ENCODE results near the gene ADORA1.

DNA sequence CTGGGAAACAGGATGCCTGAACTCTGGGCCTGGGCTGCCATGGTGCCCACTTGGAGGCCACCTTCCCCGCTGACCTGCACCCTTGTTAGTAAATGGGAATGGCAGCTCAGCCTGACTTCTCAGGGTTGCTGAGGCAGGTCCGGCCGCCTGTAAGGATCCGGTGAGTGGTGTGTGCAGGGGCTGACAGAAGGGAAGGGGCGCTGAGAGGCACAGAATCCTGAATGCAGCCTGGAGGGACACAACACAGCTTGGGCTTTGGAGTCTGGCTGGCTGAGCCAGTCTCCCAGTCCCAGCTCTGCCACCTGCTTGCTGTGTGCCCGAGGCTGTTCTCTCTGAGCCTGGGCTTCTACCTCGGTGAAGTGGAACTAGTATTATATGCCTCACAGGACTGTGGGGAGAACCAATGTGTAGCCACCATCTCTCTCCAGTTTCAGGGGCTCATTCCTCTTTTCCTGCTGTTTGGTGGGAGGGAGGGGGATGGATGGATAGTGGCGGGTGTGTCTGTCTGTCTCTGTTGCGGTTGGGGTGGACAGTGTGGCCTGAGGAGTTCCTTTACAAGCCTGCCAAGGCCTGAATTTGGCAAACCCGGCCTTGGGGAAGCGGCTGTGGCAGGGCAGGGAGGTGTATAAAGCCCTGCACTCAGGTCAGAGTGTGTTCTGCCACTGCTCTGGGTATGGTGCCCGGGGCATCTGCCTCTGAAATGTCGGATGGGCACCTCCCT is 18.0 kb downstream of the ADORA1 start:
- TF ChIP-seq, protein P1, sequence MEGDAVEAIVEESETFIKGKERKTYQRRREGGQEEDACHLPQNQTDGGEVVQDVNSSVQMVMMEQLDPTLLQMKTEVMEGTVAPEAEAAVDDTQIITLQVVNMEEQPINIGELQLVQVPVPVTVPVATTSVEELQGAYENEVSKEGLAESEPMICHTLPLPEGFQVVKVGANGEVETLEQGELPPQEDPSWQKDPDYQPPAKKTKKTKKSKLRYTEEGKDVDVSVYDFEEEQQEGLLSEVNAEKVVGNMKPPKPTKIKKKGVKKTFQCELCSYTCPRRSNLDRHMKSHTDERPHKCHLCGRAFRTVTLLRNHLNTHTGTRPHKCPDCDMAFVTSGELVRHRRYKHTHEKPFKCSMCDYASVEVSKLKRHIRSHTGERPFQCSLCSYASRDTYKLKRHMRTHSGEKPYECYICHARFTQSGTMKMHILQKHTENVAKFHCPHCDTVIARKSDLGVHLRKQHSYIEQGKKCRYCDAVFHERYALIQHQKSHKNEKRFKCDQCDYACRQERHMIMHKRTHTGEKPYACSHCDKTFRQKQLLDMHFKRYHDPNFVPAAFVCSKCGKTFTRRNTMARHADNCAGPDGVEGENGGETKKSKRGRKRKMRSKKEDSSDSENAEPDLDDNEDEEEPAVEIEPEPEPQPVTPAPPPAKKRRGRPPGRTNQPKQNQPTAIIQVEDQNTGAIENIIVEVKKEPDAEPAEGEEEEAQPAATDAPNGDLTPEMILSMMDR (IDR thresholded peaks at IDR 0.05): no peak
- TF ChIP-seq POLR2A (IDR thresholded peaks at IDR 0.05): no peak

All from Peyer's patch (tissue), 4 donors.